GM23338 (cell line): ENCODE results near the gene FSD1.

Source experiments
- EZH2 ChIP-seq: fragments of 200-600 bp; sonication (generic); IDR thresholded peaks from one replicate; pipeline ENCODE4 v1.8.0; 2017; ENCODE audit warnings: antibody characterized with exemption, mild to moderate bottlenecking, low read depth; ENCODE audit not compliant: unreplicated experiment
- EZH2phosphoT487 ChIP-seq: fragments of 200-600 bp; sonication (generic); IDR thresholded peaks from one replicate; pipeline ENCODE4 v1.8.1; 2018; ENCODE audit warnings: antibody characterized with exemption; ENCODE audit not compliant: unreplicated experiment
- JUNB ChIP-seq: IDR thresholded peaks from one replicate; pipeline ENCODE4 v1.6.1; 2016; ENCODE audit warnings: antibody characterized with exemption; ENCODE audit not compliant: unreplicated experiment
- NANOG ChIP-seq: IDR thresholded peaks from 2 replicates; pipeline ENCODE4 v1.6.1; 2016; ENCODE audit warnings: antibody characterized with exemption, borderline replicate concordance
- ZNF331 ChIP-seq: fragments of 250-450 bp; sonication (Bioruptor Pico); IDR thresholded peaks from 2 replicates; pipeline ENCODE4 v1.5.0; 2020; ENCODE audit warnings: low read depth, mild to moderate bottlenecking, moderate library complexity
- TF ChIP-seq, protein P1 (sequence below), 2 experiments: fragments of 200-600 bp in 1 of 2; sonication (generic) in 1 of 2; conservative IDR thresholded peaks; 2 replicates each; pipeline versions ENCODE4 v1.5.1 to v1.6.1; 2016 to 2017; ENCODE audit warnings: antibody characterized with exemption in 2 of 2, low read depth in 2 of 2, mild to moderate bottlenecking in 2 of 2, moderate library complexity in 1 of 2

DNA sequence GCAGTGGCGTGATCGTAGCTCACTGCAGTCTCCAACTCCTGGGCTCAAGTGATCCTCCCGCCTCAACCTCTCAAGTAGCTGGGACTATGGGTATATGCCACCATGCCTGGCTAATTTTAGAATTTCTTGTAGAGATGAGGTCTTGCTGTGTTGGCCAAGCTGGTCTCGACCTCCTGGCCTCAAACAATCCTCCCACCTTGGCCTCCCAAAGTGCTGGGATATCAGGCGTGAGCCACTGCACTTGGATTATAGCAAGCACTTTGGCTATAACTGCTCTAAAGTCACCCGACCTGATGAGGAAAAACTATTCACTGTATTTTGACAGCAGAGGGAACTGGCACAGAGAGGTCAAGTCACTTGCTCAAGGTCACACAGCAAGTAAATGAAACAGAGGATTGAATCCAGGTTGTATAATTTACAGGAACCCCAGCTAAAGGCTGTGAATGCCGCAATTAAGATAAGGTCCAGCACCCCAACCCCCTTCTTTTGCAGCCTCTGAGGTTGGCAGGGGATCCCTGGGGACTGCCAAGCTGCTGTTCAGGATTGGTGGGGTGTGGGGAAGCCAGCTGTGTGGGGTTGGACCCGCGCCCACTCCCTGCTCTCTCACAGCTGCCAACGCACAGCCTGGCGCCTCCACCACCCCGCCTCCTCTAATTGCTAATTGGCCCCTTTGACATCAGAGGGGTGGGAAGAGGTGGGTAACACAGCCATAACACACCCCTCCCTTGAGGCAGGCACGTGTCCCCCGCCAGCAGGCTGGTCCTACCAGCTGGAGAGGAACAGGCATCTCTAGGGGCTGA lies 8.2 kb upstream of the FSD1 start:
- TF ChIP-seq, protein P1, sequence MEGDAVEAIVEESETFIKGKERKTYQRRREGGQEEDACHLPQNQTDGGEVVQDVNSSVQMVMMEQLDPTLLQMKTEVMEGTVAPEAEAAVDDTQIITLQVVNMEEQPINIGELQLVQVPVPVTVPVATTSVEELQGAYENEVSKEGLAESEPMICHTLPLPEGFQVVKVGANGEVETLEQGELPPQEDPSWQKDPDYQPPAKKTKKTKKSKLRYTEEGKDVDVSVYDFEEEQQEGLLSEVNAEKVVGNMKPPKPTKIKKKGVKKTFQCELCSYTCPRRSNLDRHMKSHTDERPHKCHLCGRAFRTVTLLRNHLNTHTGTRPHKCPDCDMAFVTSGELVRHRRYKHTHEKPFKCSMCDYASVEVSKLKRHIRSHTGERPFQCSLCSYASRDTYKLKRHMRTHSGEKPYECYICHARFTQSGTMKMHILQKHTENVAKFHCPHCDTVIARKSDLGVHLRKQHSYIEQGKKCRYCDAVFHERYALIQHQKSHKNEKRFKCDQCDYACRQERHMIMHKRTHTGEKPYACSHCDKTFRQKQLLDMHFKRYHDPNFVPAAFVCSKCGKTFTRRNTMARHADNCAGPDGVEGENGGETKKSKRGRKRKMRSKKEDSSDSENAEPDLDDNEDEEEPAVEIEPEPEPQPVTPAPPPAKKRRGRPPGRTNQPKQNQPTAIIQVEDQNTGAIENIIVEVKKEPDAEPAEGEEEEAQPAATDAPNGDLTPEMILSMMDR (conservative IDR thresholded peaks at IDR 0.05; ENCODE audit: low read depth in 2 of 2) = no peak
- TF ChIP-seq EZH2phosphoT487 = no peak
- TF ChIP-seq EZH2 = no peak
- TF ChIP-seq ZNF331 (CRISPR knock-in tag) = no peak
- no peak for TF ChIP-seq NANOG
- TF ChIP-seq JUNB = no peak
